GM21737 (cell line): ENCODE results near the gene ATXN1L.
A peak's percentile ranks its signal among the peaks of the same experiment; 100 is the strongest.
"Not testable (repeated sequence)": the region's sequence is repeated elsewhere in the genome, so short reads cannot be mapped to it uniquely, and the experiment has no call there.

Experiments
- ATAC-seq: cut with Tn5 transposase; IDR thresholded peaks from one replicate; pipeline ENCODE4 v1.9.1; 2021; ENCODE audit warnings: mild to moderate bottlenecking, moderate library complexity; ENCODE audit not compliant: unreplicated experiment

Gene ATXN1L

DNA sequence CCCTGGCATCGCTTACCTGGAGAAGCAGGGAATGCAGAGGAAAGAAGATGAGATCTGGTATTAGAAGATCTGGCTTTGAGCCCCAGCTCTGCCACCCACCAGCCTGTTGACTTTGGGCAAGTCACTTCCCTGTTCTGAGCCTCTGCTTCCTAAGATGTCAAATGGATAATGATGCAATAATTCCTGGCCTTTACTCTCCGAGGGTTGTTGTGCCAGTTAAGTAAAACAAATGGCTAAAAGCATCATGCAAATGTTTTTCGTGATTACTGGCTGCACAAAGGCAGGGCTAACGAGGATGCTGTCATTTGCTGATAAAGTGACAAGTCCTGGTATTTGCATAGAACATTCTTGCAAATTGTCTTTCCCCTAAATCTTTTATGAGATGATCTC lies 39.5 kb downstream of the ATXN1L start:
- ATAC-seq = no peak

- no peak for ATAC-seq
Measured at GRCh38 chr16:71889147-71889546, 43.4 kb downstream of the ATXN1L start.

DNA sequence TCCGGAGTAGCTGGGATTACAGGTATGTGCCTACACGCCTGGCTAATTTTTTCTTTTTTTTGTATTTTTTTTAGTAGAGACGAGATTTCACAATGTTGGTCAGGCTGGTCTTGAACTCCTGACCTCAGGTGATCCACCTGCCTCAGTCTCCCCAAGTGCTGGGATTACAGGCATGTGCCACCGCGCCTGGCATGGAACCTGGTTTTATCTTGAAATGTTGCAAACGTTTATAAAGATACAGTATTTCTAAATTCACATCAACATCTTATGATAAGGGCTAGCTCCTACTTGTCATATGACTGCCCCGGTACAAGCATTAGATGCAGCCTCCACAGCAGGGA lies 48.1 kb downstream of the ATXN1L start:
- no peak for ATAC-seq

GRCh38 chr16:71894229-71894920 lies 48.6 kb downstream of the ATXN1L start:
- no peak for ATAC-seq

DNA sequence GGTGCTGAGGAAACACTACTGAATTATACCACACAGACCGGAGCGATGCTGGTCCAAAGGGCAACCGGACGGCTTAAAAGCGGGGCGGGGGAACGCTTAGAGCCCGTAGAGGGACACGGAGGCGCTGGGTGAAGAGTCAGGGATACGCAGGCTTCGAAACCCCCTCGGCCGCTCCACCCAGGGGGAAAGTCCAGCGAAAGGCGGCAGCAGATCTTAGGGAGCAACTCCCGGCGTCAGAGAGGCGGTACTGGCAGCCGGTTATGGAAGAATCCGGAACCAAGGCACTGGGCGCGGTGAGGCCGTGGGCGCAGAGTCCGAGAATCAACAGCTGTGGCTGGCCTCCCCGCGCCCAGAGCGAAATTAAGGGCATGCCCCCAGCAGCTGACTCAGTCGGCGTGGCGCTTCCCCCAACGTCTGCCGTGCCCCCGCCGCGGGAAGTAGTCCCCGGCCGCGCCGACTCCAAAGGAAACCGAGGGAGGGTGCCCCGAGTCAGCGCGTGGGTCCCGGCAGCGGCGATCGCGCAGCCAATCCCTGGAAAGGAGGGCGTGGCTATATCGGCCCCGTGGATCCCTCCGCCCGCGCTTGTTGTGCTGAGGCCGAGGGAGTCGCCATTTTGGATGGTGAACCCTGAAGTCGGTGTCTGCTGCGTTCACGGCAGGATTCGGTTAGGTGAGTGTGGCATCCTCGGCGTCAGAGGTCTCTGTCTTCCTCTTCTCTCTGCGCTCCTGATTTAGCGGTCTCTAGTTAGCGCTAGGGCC lies 49.3 kb downstream of the ATXN1L start, which contains the start of gene IST1:
IST1 (plus strand) TSS at position 611 of the 758 bp plus-strand sequence. CDS start 20,110 bp downstream, outside the sequence.
- ATAC-seq = peak; percentile 88

GRCh38 chr16:71895679-71896365 lies 50.0 kb downstream of the ATXN1L start:
- peak; percentile 25 for ATAC-seq

DNA sequence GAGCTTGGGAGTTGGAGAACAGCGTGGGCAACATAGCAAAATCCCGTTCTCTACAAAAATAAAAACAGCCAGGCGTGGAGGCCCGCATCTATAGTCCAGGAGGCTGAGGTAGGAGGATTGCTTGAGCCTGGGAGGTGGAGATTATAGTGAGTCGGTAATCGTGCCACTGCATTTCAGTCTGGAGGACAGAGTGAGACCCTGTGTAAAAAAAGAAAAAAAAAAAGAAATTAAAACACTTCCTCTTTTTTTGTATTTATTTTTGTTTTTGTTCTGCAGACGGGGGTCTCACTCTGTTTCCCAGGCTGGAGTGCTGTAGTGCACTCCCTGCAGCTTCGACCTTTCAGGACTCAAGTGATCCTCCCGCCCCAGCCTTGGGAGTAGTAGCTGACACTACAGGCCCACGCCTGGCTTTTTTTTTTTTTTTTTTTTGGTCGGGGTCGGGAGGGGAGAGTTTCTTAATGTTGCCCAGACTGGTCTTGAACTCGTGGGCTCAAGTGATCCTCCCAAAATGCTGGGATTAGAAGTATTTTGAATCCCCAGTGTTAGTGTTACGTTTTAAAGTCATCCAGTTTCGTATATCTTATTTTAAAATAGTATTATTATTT lies 51.1 kb downstream of the ATXN1L start:
- ATAC-seq = no peak

GRCh38 chr16:71899171-71899570 lies 53.4 kb downstream of the ATXN1L start:
- no peak for ATAC-seq

DNA sequence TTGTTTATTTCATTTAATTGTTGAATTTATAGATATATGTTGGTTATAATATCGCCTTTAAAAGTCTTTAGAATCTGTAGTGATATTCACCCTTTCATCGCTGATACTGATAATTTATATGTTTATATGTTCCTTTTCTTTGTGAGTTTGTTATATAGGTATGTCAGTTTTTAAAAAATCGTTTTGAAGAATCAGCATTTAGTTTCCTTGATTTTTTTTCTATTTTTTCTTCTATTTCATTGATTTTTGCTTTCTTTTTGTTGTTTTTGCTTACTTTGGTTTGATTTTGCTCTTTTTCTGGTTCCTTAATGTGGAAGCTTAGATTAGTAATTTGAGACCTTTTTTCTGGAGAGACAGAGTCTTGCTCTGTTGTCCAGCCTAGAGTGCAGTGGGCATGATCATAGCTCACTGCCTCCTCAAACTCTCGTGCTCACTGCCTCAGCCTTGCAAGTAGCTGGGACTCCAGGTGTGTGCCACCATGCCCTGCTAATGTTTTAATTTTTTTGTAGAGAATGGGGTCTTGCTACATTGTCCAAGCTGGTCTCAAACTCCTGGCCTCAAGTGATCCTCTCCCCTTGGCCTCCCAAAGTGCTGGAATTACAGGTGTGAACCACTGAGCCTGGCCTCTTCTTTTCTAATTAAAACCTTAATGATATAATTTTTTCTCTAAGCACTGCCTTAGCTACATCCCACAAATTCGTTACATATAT lies 57.0 kb downstream of the ATXN1L start:
- ATAC-seq = no peak

DNA sequence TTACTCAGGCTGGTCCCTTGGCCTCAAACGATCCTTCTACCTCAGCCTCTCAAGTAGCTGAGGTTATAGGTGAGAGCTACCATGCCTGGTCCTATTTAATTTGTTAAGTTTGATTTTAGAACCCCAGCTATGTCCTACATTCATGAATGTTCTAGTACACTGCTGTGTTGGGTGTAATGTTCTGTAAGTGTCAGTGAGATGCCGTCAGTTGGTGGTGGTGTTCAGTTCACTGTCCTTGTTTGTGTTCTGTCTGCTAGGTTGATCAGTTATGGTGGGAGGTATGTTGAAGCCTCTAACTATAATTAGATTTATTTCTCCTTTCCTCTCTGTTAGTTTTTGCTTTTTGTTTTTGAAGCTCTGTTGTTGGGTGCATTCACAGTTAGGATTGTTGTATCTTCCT lies 57.8 kb downstream of the ATXN1L start:
- no peak for ATAC-seq

DNA sequence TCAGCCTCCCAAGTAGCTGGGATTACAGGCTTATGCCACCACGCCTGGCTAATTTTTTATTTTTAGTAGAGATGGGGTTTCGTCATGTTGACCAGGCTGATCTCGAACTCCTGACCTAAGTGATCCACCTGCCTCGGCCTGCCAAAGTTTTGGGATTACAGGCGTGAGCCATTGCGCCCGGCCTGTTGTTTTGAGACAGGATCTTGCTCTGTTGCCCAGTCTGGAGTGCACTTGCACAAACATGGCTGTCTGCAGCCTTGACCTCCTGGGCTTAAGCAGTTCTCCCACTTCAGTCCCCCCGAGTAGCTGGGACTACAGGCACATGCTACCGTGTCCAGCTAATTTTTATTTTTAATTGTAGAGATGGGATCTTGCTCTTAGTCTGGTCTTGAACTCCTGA lies 58.5 kb downstream of the ATXN1L start:
- no peak for ATAC-seq

DNA sequence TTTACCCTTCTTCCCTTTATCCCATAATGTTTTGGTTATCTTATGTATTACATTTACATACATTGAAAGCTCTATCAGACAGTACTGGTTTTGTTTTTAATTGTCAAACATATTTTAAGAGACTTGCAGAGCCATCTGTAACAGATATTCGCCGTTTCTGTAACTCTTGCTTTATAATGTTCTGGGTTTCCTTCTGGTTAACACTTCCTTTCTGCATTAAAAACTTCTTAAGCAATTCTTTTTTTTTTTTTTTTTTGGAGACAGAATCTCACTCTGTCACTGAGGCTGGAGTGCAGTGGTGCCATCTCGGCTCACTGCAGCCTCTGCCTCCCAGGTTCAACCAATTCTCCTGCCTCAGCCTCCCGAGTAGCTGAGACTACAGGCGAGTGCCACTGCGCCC lies 60.0 kb downstream of the ATXN1L start:
- ATAC-seq = not testable (repeated sequence)
